Epithelial cell of prostate (primary cell): ENCODE measurements around the gene SHMT2.

Source experiments
- DNase-seq: peaks from one replicate; pipeline ENCODE4 v3.0.0-alpha.2; 2011; ENCODE audit warnings: low read depth, low spot score
- H3K27ac ChIP-seq: fragments of 450-650 bp; 2 replicates; pipeline ENCODE4 v1.5.1; 2017; ENCODE audit warnings: mild to moderate bottlenecking

Gene SHMT2

DNA sequence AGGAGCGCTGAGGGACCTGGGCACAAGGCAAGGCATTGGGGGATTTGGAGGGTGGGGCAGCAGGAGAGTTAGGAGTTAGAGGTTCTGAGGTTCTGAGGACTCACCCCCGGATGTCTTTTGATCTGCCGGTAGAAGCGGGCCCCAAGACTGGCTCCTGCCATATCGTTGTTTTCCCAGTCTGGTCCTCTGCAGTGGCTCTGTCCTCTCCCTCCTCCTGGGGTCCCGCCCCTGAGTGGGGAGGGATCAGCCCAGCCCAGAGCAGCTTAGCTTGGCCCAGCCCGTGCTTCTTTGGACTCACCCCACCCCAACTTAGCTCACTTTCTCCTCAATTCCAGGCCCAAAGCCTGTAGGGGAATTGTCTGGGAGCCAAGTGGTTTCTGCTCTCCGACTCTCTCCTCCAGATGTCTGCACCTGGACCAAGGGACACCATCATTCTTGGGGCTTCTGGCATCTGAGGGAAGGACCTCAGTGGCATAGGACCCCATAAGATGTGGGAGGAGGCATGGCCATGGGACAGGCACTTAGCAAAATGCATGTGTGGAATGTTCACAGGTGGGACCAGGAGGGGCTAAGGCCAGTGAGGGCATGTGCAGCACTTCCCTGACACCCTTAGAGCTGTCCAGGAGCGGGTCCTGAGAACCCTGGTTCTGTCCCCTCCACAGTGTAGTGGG, 7.5 kb downstream of the SHMT2 start:
- no peak overlapping the region for H3K27ac ChIP-seq
- DNase-seq, result no peak

- DNase-seq, result no peak
- H3K27ac ChIP-seq, result no peak overlapping the region
These were observed 8.1 kb downstream of the SHMT2 start for GRCh38 chr12:57237596-57237931.

DNA sequence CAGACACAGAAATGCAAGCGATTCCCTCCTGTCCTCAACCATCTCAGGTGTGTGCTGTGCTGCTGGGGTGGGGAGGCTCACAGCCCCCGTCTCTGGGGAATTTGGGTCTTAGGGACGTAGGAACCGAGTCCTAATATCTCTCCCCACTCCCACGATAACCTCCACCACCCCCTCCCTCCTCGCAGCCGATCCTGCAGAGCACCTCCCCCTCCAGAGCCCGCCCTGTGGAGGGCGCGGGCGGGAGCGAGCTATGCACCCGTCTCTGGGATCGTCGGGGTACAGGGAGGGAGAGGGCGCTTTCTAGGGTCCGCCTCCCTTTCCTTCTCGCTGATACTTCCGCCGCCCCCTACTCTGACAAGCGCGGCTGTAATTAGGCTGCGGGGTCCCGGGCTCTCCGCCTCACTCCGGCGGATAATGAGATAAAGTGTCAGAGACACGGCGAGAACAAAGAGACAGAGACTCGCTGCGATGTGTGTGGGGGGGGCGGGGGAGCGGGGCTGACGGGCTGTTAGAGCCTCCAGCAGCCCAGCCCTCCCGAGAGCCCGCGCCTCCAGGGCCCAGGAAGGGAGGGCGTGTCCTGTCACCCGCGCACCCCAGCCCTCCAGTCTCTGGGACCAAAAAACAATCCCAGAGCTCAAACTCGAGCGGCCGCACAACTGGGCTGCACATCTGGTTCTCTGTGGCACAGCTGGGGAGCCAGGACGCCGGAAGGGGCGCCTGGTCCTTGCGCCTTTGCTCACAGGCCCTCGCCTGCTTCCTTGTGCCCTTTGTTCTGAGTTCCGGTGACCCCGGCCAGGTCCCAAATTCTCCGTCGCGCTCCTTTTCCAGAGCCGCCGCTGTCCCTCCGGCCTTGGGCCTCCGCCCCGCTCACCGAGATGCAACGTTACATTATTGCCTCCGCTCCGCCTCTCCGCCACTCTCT, 8.7 kb downstream of the SHMT2 start:
- no peak for DNase-seq

GRCh38 chr12:57238854-57239554, 9.5 kb downstream of the SHMT2 start:
- no peak for DNase-seq
- H3K27ac ChIP-seq, result peak overlapping the region; percentile 79

More for the DNA sequence above, 8.7 kb downstream of the SHMT2 start:
- H3K27ac ChIP-seq, result no peak overlapping the region

- H3K27ac ChIP-seq, result peak overlapping the region; percentile 79
- no peak for DNase-seq
These were observed 10.1 kb downstream of the SHMT2 start for GRCh38 chr12:57239587-57240065.

- H3K27ac ChIP-seq, result peak overlapping the region; percentile 79
- DNase-seq, result no peak
These were observed 10.8 kb downstream of the SHMT2 start for GRCh38 chr12:57240066-57240921.

DNA sequence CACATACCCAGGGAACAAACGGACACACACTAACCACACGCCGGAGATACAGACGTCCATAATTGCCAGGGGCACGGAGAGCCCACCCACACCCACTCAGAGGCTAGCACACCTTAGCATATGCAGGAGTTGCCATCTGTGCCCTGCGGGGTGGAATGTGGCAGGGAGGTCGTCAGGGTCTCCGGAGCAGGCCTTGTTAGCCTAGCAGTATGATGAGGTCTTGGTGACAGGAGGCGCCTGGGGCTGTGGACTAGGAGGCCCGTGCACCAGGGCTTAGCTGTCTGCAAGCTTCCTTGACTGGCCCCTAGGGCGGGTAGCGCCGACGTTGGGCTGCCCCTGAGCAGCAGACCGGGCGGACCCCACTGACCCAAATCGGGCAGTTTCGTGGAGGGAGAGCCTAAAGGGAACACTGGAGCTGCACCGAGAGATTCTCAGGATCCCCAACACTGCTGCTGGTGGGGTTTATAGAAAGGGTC, 11.5 kb downstream of the SHMT2 start:
- no peak for DNase-seq
- H3K27ac ChIP-seq, result peak overlapping the region; percentile 79

GRCh38 chr12:57241402-57242310, 12.1 kb downstream of the SHMT2 start:
- DNase-seq, result no peak
- no peak overlapping the region for H3K27ac ChIP-seq

- no peak for DNase-seq
- no peak overlapping the region for H3K27ac ChIP-seq
These were observed 12.8 kb downstream of the SHMT2 start for GRCh38 chr12:57242329-57242690.

DNA sequence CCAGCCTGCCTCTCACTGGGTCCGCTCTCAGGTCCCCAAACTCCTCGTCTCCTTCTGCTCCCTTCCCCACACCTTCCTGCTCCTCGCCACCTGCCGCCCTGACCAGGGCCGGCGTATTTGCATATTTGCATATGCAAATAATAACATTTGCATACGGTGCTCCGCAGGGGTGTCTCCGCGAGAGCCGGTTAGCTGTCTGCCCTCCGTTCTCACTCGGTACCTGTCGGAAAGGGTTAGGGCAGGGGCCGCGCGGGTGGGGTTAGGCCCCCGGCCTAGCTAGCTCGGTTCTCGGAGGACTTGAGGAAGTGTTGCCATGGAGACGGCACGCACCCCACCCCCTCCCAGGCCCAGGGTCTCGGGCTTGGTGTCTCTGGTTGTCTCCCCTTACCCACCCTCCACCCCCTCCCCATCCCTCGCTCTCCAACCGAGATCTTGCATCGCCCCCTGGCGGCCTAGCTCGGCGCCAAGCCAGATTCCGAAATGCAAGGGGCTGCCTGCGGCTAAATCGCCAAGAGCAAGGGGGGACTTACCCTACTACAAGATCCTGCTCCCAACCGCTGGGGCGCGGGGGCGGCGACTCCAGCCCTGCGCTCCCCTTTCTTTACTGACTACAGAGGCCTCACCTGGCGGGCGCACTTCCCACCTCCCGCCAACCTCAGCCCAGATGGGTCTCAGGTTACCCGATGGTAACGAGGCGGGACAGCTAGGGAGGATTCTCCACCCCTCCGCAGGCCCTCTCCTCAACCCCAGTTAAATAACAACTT, 13.4 kb downstream of the SHMT2 start:
- no peak for DNase-seq
- no peak overlapping the region for H3K27ac ChIP-seq

DNA sequence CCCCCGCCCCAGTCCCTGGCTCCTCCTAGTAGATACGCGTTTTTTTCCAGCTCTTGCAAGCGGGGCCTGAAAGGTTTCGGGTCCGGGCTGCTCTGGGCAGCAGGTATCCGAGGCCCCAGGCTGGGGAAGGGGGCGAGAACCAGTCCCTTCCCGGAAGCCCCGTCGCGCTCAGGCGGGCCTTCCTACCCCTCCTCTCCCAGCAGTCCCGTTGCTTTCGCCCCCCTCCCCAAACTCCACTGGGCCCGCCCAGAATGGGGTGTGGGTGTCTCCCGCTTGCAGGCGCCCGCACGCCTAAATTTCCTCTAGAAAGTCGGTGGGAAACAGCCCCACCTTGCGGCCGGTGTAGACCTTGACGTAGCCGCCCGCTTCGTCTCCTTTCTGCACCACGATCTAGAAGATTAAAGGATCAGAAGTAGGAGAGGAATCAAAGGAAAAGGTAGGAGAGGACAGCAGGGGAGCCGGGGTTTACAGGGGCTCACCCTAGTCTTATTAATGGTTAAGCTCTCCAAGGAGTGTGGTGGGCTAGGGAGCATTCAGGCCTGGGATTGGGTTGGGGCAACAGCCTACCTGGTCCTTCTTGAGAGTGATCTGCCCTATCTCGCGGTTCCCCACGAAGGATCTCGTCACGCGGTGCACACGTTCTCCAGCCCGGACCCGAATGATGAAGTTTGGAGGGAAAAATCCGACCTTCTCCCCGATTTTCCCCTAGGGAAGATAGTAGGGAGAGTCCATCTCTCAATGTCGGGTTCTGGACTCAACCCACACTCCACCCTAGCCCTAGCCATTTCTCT, 14.2 kb downstream of the SHMT2 start:
- no peak overlapping the region for H3K27ac ChIP-seq

DNA sequence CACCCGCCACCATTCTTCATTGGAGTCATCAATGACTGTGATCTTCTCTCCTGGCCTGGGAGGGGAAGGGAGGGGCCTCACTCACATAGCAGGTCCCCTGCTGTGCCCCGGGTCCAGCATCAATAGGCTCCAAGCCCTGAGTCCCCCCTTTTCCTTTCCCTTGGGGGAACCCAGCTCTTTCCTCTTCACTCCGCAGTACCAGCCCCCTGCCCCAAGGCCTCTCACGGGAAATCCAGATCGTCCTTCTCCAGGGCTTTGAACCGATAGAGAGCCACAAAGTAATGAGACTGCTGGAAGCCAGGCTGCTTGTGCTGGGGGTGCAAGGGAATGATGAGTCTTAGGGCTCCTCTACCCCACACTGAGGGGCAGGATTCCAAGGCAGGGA, 14.8 kb downstream of the SHMT2 start:
- H3K27ac ChIP-seq, result no peak overlapping the region
- no peak for DNase-seq

More for the DNA sequence above, 14.2 kb downstream of the SHMT2 start:
- no peak for DNase-seq

DNA sequence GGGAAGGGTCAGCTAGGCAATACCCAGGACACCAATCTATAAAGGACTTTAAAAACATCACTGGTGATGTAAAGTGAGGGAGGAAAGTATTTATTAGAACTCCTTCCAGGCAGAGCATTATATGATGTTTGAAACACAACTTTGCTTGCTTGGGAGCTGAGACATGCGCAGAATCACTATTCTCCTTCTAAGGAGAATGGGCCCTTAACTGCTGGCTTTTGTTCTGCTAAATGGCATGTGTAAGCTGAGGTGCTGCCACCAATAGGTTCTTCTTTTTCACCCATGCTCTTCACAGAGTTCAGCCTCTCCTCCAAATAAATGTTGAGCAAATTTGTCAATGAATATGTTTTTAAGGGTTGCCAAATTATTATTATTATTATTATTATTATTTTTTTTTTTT, 17.5 kb downstream of the SHMT2 start:
- H3K27ac ChIP-seq, result no peak overlapping the region
- no peak for DNase-seq

DNA sequence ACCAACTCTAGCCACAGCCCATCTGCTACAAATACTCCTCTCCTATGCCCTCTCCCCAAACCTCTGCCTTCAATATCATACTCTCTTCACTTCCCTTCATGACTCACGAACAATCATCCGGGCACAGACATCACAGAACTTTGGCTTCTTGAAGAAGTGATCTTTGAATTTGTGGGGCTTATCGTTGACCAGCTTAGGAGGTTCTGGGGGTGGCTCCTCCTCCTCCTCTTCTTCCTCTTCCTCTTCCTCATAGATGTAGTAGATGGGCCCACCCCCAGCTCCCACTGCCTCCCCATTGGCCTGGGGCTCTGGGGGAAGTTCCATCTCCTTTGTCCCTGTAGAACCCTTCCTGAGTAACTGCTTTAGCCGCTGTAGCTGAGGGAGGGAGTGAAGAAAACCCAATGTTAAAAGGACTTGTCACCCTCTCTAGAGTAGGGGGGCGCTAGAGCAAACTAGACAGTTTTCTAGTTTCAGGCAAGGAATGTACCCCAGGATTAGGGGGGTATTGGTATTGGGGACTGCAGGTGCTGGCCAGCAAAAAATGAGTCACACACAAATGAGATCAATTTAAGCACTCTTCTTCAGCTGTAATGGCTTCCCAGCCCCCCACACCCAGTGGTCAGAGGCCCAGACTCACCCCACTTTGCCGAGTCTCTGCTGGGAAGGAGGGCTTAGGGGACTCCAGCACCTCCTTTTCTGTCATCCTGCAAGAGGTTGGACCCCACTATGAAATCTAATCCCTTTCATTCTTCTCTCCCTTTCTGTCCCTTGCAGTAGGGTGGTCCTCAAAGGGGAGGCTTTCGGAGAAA, 19.6 kb downstream of the SHMT2 start:
- H3K27ac ChIP-seq, result no peak overlapping the region
- DNase-seq, result no peak

DNA sequence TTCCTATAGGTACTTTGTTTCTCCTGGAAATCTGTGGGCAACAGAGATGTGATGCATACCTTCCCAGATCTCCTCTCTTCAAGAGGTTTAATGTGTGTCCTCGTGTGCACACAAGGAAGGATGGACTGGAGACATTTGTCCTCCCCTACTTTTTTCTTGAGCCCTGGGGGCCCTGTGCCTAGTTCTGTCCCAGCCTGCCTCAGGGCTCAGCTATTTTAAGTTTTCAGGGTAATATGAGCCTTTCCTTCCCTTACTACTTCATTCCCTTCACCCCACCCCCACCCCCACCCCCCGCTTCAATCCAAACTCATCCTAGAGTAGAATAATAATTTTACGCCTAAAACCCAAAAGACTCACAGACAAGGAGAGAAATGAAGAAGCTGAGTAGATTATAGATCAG, 21.0 kb downstream of the SHMT2 start:
- no peak overlapping the region for H3K27ac ChIP-seq
- DNase-seq, result no peak

GRCh38 chr12:57250956-57251355, 21.4 kb downstream of the SHMT2 start, which contains the start of gene STAC3:
STAC3 (minus strand) TSS chr12:57251187; CDS start chr12:57249636, 1,551 bp downstream.
- no peak within 1 kb of the TSS for H3K27ac ChIP-seq
- no peak for DNase-seq
